ENCODE data around the gene BOLA3.
"Not testable (repeated sequence)": the region's sequence is repeated elsewhere in the genome, so short reads cannot be mapped to it uniquely, and the experiment has no call there.

BOLA3 gene, protein sequence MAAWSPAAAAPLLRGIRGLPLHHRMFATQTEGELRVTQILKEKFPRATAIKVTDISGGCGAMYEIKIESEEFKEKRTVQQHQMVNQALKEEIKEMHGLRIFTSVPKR

GRCh38 chr2:74147727-74148456 is at the start of gene BOLA3:
TSS of gene BOLA3 (minus strand) at chr2:74147912. CDS start at chr2:74147874, 38 bp downstream.
- DNase-seq: peak; percentile 66

DNA sequence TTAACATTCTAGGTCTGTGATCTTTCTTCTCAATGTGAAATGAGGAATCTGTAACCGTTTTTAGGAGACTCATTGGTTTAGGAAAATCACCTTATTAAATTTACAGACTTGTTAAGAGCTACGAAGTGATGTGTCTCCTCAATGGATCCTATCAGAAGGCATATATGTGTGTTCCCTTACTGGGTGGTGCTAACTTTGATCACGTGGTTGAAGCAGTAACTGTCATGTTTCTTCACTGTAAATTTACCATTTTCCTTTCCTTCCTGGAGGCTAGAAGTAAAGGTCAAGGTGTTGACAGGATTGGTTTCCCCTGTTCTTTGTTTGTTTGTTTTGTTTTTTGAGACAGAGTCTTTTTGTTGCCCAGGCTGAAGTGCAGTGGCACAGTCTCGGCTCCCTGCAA is 49.3 kb upstream of the BOLA3 start:
- no peak for DNase-seq

- DNase-seq: no peak
Measured at GRCh38 chr2:74194799-74195198, 47.1 kb upstream of the BOLA3 start.

DNA sequence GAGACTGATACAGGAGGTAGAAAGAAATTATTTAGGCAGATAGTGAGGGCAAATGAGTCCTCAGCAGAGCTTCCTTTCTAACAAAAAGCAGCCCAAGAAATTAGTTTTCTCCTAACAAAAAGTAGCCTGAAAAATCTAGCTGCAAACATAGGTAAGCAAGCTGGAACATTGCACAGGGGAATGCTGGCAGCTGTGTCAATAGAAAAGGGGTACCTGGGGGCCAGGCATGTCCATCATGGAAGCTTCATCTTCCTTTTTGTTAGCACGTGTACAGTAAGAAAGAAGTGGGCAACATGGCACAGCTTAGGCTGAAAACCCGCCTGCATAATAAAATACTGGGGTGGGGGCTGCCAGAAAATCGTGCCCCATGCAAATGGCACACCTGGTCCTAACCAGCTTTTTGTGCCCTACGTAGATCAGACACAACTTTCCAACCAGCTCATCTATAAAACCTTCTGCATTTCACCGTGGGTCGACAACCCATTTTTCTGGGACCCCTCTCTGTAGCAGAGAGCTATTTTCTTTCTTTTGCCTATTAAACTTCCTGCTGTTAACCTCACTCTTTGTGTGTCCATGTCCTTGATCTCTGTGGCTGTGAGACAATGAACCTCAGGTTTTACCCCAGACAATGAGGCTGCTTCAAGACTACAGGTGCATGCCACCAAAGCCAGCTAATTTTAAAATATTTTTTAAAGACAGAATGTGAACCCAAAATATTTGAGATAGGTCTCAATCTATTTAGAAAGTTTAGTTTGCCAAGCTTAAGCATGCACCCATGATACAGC is 44.1 kb upstream of the BOLA3 start:
- DNase-seq: no peak

DNA sequence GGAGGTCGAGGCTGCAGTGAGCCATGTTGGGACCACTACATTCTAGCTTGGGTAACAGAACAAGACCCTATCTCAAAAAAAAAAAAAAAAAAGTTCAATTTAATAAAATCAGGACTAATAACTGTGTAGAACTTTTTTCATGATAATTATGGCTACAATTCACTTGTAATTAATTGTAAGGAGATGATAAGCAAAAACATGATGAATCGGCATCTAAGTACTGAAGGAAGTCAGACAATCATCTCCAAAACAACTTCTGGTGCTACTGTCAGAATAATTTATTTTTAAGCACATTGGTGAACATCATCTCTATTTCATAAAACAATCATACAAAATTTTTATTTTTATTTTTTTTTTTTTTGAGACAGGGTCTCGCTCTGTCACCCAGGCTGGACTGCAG is 41.0 kb upstream of the BOLA3 start:
- no peak for DNase-seq

- no peak for DNase-seq
Measured at GRCh38 chr2:74188018-74188601, 40.4 kb upstream of the BOLA3 start.

DNA sequence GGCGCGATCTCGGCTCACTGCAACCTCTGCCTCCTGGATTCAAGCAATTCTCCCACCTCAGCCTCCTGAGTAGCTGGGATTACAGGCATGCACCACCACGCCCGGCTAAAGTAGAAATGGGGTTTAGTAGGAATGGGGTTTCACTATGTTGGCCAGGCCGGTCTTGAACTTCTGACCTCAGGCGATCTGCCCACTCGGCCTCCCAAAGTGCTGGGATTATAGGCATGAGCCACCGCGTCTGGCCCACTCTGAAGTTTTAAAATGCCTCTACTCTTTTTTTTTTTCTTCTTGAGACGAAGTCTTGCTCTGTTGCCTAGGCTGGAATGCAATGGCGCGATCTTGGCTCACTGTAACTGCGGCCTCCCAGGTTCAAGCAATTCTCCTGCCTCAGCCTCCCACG is 39.0 kb upstream of the BOLA3 start:
- DNase-seq: not testable (repeated sequence)

- peak; percentile 13 for DNase-seq
Measured at GRCh38 chr2:74186038-74186437, 38.3 kb upstream of the BOLA3 start.

DNA sequence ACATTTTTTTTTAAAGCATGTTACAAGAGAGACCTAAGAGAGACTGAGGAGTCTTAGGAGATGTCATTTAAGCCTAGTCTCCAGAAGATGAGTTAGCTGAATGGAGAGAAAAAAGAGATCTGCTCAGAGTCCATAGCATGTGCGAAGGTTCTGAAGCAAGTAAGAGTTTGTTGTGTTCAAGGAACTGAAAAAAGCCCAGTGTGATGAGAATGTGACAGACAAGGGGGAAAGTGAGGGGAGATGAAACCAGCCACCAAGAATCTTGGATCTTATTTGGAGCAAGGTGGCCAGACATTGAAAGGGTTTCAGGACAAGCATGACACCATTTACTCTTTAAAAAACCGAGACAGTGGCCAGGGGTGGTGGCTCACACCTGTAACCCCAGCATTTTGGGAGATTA is 36.2 kb upstream of the BOLA3 start:
- DNase-seq: no peak

DNA sequence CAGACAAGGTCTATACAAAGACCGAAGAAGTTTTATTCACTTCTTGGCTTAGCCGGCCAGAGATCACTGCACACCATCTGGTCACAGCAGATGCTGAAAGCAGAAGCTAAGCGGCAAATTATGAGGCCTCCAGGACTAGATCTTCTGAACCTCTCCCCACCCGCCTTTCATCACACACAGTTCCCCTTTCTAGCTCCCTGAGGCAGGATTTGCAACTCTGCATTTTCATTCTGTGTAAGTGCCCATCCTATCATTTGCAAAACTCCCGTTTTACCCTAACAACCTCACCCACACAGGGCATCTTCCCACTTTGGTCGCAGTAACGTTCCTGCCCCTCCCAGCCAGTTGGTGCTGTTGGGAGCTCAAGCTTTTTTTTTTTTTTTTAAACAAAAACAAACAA is 34.0 kb upstream of the BOLA3 start:
- no peak for DNase-seq

DNA sequence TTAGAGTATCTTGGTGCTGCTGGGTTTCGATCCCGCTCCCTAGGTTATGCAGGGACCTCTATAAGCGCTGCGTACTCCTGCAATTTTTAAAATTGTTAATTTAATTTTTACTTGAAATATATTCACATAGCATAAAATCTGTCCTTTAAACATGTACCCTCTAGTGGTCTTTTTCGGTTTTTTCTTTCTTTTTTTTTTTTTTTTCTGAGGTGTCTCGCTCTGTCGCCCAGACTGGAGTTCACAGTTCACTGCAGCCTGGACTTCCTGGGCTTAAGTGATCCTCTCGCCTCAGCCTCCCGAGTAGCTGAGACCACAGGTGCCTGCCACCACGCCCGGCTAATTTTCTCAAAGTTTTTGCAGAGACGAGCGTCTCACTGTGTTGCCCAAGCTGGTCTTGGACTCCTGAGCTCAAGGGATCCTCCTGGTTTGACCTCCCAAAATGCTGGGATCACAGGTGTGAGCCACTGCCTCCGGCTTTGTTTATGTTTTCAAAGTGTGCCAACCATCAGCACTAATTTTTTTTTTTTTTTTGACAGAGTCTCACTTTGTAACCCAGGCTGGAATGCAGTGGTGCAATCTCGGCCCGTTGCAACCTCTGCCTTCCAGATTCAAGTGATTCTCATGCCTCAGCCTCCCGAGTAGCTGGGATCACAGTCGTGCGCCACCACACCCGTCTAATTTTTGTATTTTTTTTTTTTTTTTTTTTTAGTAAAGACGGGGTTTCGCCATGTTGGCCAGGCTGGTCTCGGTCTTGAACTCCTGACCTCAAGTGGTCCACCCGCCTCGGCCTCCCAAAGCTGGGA is 31.6 kb upstream of the BOLA3 start:
- DNase-seq: no peak

- peak; percentile 98 for DNase-seq
Measured at GRCh38 chr2:74178211-74179062, 30.7 kb upstream of the BOLA3 start, which contains the start of gene MOB1A. TSS of gene MOB1A (minus strand) at chr2:74178879. CDS start at chr2:74178674, 205 bp downstream.

GRCh38 chr2:74177696-74178095 is 30.0 kb upstream of the BOLA3 start:
- DNase-seq: no peak

GRCh38 chr2:74174909-74175308 is 27.2 kb upstream of the BOLA3 start:
- DNase-seq: no peak

DNA sequence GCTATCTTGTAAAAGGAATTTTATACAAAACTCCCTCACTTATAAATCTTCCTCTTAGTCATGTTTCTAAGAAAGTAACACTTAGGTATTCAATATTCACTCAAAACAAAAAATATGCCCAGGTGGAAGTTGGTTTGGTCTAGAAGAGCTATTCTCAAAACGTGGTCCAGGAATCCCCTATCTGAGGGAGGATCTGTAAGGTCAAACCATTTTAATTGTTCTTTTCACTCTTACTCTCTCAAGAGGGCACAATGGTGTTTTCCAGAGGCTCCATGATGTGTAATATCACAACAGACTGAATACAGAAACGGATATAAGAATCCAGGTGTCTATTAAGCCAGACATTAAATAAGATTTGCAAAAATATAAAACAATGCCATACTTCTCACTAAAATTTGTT is 21.0 kb upstream of the BOLA3 start:
- DNase-seq: no peak

GRCh38 chr2:74164761-74165160 is 17.0 kb upstream of the BOLA3 start:
- no peak for DNase-seq

DNA sequence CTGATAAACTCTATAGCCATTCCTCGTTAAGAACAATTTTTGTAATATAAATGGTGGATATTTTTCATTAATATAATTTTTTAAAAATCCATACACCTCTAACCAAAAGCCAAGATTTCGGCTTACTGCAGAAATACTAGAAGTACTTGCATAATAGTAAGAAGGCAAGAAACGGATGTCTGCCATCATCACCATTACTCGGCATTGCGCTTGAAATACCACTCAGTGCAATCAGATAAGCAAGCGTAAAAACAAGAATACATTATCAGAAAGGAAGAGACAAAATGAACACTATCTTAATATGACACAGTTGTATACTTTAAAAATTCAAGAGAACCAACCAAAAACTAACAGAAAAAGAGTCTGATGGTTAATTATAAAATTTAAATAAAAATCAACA is 15.2 kb upstream of the BOLA3 start:
- no peak for DNase-seq

GRCh38 chr2:74155830-74156229 is 8.1 kb upstream of the BOLA3 start:
- no peak for DNase-seq

DNA sequence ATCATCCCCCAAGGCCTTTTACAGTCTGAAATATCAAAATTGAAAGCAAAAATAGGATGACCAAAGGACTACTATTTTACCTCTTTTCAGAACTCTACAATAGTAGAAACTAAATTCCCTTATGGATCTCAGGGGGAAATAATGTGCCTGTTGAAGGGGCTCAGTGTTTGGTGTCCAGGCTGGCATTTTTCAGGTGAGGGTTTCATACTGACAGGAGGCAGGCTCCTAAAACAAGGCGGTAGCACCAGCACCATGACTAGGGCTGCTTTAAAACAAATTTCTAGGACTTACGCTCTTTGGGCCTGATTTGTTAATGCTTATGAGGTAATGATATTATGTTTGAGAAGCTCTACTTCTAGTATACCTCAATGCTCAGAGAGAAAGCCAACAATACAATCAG is 5.2 kb upstream of the BOLA3 start:
- DNase-seq: no peak

DNA sequence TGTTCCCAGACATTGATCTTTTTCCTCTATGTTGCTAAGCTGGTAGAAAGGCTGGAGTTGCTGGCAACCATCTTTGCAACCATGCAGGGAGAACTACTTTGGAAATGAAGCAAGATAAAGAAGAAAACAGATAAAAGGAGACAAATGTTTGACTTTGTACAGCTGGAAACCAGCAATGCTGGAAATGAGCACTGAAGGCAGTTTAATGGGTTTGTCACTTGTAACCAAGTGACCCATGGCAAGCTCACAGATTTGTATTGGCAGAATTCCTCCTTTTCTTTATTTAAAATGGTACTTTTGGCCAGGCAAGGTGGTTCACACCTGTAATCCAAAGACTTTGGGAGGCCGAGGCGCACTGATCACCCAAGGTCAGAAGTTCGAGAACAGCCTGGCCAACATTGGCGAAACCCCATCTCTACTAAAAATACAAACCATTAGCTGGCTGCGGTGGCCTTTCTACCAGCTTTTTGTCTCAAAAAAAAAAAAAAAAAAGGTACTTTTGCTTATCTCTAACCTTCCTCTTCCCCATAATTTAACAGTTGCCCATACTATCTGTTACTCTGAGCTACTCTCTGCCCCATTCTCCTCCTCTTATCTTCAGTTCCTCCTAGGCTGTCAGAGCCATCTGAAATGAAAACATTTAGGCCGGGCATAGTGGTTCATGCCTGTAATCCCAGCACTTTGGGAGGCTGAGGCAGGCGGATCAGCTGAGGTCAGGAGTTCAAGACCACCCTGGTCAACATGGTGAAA is 2.0 kb upstream of the BOLA3 start:
- no peak for DNase-seq

- DNase-seq: no peak
Measured at GRCh38 chr2:74149247-74149525, 1.5 kb upstream of the BOLA3 start.
